ENCODE measurements around the gene RASGRP2. TPM values are rescaled to one million over a fixed set of nuclear protein-coding genes. Genes with fewer than 3 reads are reported as not detected.

RASGRP2 gene
- total and polyA plus RNA-seq, 2 donors, result 38.1 to 227 TPM

Other genes starting within 250 kb of the RASGRP2 start
- under 0.01 TPM for gene SLC22A11, start 188.2 kb downstream of the RASGRP2 start, total RNA-seq
- gene SLC22A11, start 188.2 kb downstream of the RASGRP2 start, polyA plus RNA-seq, result 0.16 TPM
- gene SLC22A12, start 152.9 kb downstream of the RASGRP2 start, total RNA-seq, result not detected
- not detected for gene SLC22A12, start 152.9 kb downstream of the RASGRP2 start, polyA plus RNA-seq
- gene NRXN2, start 20.9 kb downstream of the RASGRP2 start, total RNA-seq, result 0.85 TPM
- gene NRXN2, start 20.9 kb downstream of the RASGRP2 start, polyA plus RNA-seq, result 1.6 TPM
- gene PYGM, start 15.8 kb upstream of the RASGRP2 start, total RNA-seq, result 1.0 TPM
- 3.5 TPM for gene PYGM, start 15.8 kb upstream of the RASGRP2 start, polyA plus RNA-seq
- gene SF1, start 34.4 kb upstream of the RASGRP2 start, total RNA-seq, result 49.5 TPM
- 134 TPM for gene SF1, start 34.4 kb upstream of the RASGRP2 start, polyA plus RNA-seq
- gene MAP4K2, start 59.1 kb upstream of the RASGRP2 start, total RNA-seq, result 23.9 TPM
- gene MAP4K2, start 59.1 kb upstream of the RASGRP2 start, polyA plus RNA-seq, result 37.6 TPM
- 10.8 TPM for gene MEN1, start 66.4 kb upstream of the RASGRP2 start, total RNA-seq
- 33.4 TPM for gene MEN1, start 66.4 kb upstream of the RASGRP2 start, polyA plus RNA-seq
- 1.7 TPM for gene CDC42BPG, start 100.5 kb upstream of the RASGRP2 start, total RNA-seq
- gene CDC42BPG, start 100.5 kb upstream of the RASGRP2 start, polyA plus RNA-seq, result 7.4 TPM
- 17.3 TPM for gene EHD1, start 134.5 kb upstream of the RASGRP2 start, total RNA-seq
- gene EHD1, start 134.5 kb upstream of the RASGRP2 start, polyA plus RNA-seq, result 32.3 TPM
- 6.3 TPM for gene ATG2A, start 173.1 kb upstream of the RASGRP2 start, total RNA-seq
- gene ATG2A, start 173.1 kb upstream of the RASGRP2 start, polyA plus RNA-seq, result 35.2 TPM
- 4.4 TPM for gene PPP2R5B, start 180.5 kb upstream of the RASGRP2 start, total RNA-seq
- gene PPP2R5B, start 180.5 kb upstream of the RASGRP2 start, polyA plus RNA-seq, result 18.3 TPM
- 0.47 TPM for gene GPHA2, start 191.8 kb upstream of the RASGRP2 start, total RNA-seq
- 1.6 TPM for gene GPHA2, start 191.8 kb upstream of the RASGRP2 start, polyA plus RNA-seq
- 0.14 TPM for gene MAJIN, start 228.0 kb upstream of the RASGRP2 start, total RNA-seq
- 0.50 TPM for gene MAJIN, start 228.0 kb upstream of the RASGRP2 start, polyA plus RNA-seq

All from thymus (tissue), 2 donors.